ENCODE measurements around the gene MORF4L2.

MORF4L2 gene

GRCh38 chrX:103686199-103687072, at the start of gene MORF4L2:
Gene MORF4L2, minus strand, starts transcription at chrX:103686699. Its CDS starts 9,672 bp downstream, at chrX:103677027.
- no peaks in the 10 kb centered on the region for H3K27me3 Mint-ChIP-seq (ENCODE audit: low read depth)
- peaks cover 29% of the 10 kb centered on the region for H3K36me3 Mint-ChIP-seq (ENCODE audit: low read depth)
- no peaks in the 10 kb centered on the region for H3K9me3 Mint-ChIP-seq
- peaks cover 11% of the 10 kb centered on the region for H3K4me1 Mint-ChIP-seq
- H3K4me3 Mint-ChIP-seq = no peak within 1 kb of the TSS
- no peak within 1 kb of the TSS for H3K27ac Mint-ChIP-seq
- no peak for TF ChIP-seq CTCF (IDR thresholded peaks at IDR 0.05; ENCODE audit: unreplicated experiment in 3 of 3)

- no peaks in the 10 kb centered on the region for H3K36me3 Mint-ChIP-seq (ENCODE audit: low read depth)
- no peak overlapping the region for H3K27ac Mint-ChIP-seq
- TF ChIP-seq CTCF (IDR thresholded peaks at IDR 0.05; ENCODE audit: unreplicated experiment in 3 of 3) = no peak
- H3K4me3 Mint-ChIP-seq = no peak overlapping the region
- H3K4me1 Mint-ChIP-seq = peaks cover 20% of the 10 kb centered on the region
- H3K9me3 Mint-ChIP-seq = peaks cover 4% of the 10 kb centered on the region
- H3K27me3 Mint-ChIP-seq (ENCODE audit: low read depth) = peaks cover 4% of the 10 kb centered on the region
These were observed 47.7 kb upstream of the MORF4L2 start for GRCh38 chrX:103734125-103734760.

- TF ChIP-seq CTCF (IDR thresholded peaks at IDR 0.05; ENCODE audit: unreplicated experiment in 3 of 3) = no peak
- H3K36me3 Mint-ChIP-seq (ENCODE audit: low read depth) = no peaks in the 10 kb centered on the region
These were observed 46.5 kb upstream of the MORF4L2 start for GRCh38 chrX:103733017-103733416.

GRCh38 chrX:103730796-103731493, 44.4 kb upstream of the MORF4L2 start:
- Mint-ChIP-seq H3K4me1 (peaks cover 25% of the 10 kb centered on the region), H3K27me3 (ENCODE audit: low read depth) (peaks cover 18% of the 10 kb centered on the region), H3K36me3 (ENCODE audit: low read depth) (no peaks in the 10 kb centered on the region), H3K27ac (peak overlapping the region; percentile 39 to 81 (median 44)), H3K9me3 (no peaks in the 10 kb centered on the region), H3K4me3 (no peak overlapping the region)
- no peak for TF ChIP-seq CTCF (IDR thresholded peaks at IDR 0.05; ENCODE audit: unreplicated experiment in 3 of 3)

More at GRCh38 chrX:103733017-103733416, 46.5 kb upstream of the MORF4L2 start:
- Mint-ChIP-seq H3K27me3 (ENCODE audit: low read depth) (peaks cover 7% of the 10 kb centered on the region), H3K9me3 (no peaks in the 10 kb centered on the region), H3K27ac (no peak overlapping the region), H3K4me1 (peaks cover 25% of the 10 kb centered on the region), H3K4me3 (no peak overlapping the region)

- Mint-ChIP-seq H3K27me3 (ENCODE audit: low read depth) (peaks cover 18% of the 10 kb centered on the region), H3K4me3 (no peak overlapping the region), H3K4me1 (peaks cover 25% of the 10 kb centered on the region), H3K36me3 (ENCODE audit: low read depth) (no peaks in the 10 kb centered on the region), H3K9me3 (no peaks in the 10 kb centered on the region), H3K27ac (peak overlapping the region; percentile 19 to 81 (median 44))
- TF ChIP-seq CTCF (IDR thresholded peaks at IDR 0.05; ENCODE audit: unreplicated experiment in 3 of 3) = no peak
These were observed 43.8 kb upstream of the MORF4L2 start for GRCh38 chrX:103730147-103730795.
